Kidney (tissue), 14 donors: ENCODE measurements around the gene MTOR. TPM values are rescaled to one million over a fixed set of nuclear protein-coding genes. Genes with fewer than 3 reads are reported as not detected.
"Not testable (repeated sequence)": the region's sequence is repeated elsewhere in the genome, so short reads cannot be mapped to it uniquely, and the experiment has no call there.

ENCODE experiments used
- DNase-seq, 5 donors: peaks; one replicate each; pipeline ENCODE4 v3.0.0-alpha.2; 2013 to 2020
- FAIRE-seq: peaks from 2 replicates; lab custom pipeline; 2012; peaks lifted over from hg19 to GRCh38; lab: Jason Lieb, UNC
- H3K27ac ChIP-seq, 2 donors: one replicate each; pipeline ENCODE4 v1.7.0; 2013; ENCODE audit warnings: low read depth in 2 of 2, low read length in 2 of 2, inconsistent platforms in 1 of 2
- H3K27me3 ChIP-seq: one replicate; pipeline ENCODE4 v1.7.1; 2013; ENCODE audit warnings: low read length, inconsistent platforms; ENCODE audit not compliant: control insufficient read depth, insufficient read depth
- H3K36me3 ChIP-seq, 3 donors: one replicate each; pipeline versions ENCODE4 v1.7.0 to v1.7.1; 2013; ENCODE audit warnings: low read length in 3 of 3, control low read depth in 1 of 3, inconsistent platforms in 1 of 3; ENCODE audit not compliant: insufficient read depth in 3 of 3, control insufficient read depth in 2 of 3
- H3K4me1 ChIP-seq, 3 donors: one replicate each; pipeline versions ENCODE4 v1.7.0 to v1.7.1; 2013; ENCODE audit warnings: low read length in 3 of 3, inconsistent platforms in 1 of 3, low read depth in 1 of 3; ENCODE audit not compliant: control insufficient read depth in 2 of 3, insufficient read depth in 2 of 3
- H3K4me3 ChIP-seq, 3 donors: one replicate each; pipeline versions ENCODE4 v1.7.0 to v1.8.1; 2013; ENCODE audit warnings: low read length in 3 of 3, control low read depth in 1 of 3, inconsistent platforms in 1 of 3
- H3K9ac ChIP-seq, 3 donors: one replicate each; pipeline versions ENCODE4 v1.7.0 to v1.7.1; 2013; ENCODE audit warnings: low read length in 3 of 3, control low read depth in 1 of 3, inconsistent platforms in 1 of 3
- H3K9me3 ChIP-seq, 3 donors: one replicate each; pipeline versions ENCODE4 v1.7.0 to v1.7.1; 2013; ENCODE audit warnings: low read length in 3 of 3, control low read depth in 1 of 3, inconsistent platforms in 1 of 3; ENCODE audit not compliant: control insufficient read depth in 2 of 3, insufficient read depth in 1 of 3
- CTCF ChIP-seq: IDR thresholded peaks from 3 replicates; pipeline ENCODE4 v1.5.1; 2012; ENCODE audit warnings: mild to moderate bottlenecking, moderate library complexity, borderline replicate concordance; ENCODE audit not compliant: insufficient read depth; ENCODE audit errors: extremely low read depth
- intact Hi-C: fragments of 100-400 bp; cut with DNase I; formaldehyde crosslinking; loops from one replicate; pipeline ENCODE4 v1.11.1; 2022
- polyA plus RNA-seq: library from polyadenylated mRNA; stranded (reverse); fragments of 350-450 nt; fragmentation: Illumina TruSeq; extraction: RNeasy Lipid Tissue Mini Kit (QIAGEN cat#74804); gene quantifications from one replicate; pipeline ENCODE4 v1.2.3, GENCODE V29; 2014; ENCODE audit warnings: low read depth, low replicate concordance; ENCODE audit not compliant: insufficient read depth
- total RNA-seq: library from RNA; stranded (reverse); fragmentation: NEBNext Ultra II Directional; extraction: Animal tissue kit (Norgen Biotek cat#: 25700); gene quantifications from one replicate; pipeline ENCODE4 v1.2.1, GENCODE V29; 2021
- donor health status: control.
- donor health status: control.
- donor health status: control.
- donor health status: control.
- donor health status: control.
- donor health status: DM: yes; HTN: yes; CAD: no.
- donor health status: Normal renal cell carcinoma (clear cell type).

MTOR gene
- total and polyA plus RNA-seq, 2 donors from 2014 or later, result 16.0 to 36.8 TPM

- Histone ChIP-seq H3K9ac (peak within 1 kb of the TSS; percentile 4 to 68 (median 62)), H3K9me3 (no peaks in the 10 kb centered on the region), H3K27ac (peak within 1 kb of the TSS; percentile 86 to 94), H3K4me1 (peaks cover 0 to 5% (median 3%) of the 10 kb centered on the region in 3 donors), H3K27me3 (no peaks in the 10 kb centered on the region), H3K4me3 (peak within 1 kb of the TSS; percentile 82 to 88 (median 84)), H3K36me3 (no peaks in the 10 kb centered on the region)
- DNase-seq (peak; percentile 92 to 96 (median 95)), FAIRE-seq (no peak)
- intact Hi-C loops, result no loop called here
- peak; percentile 12 for TF ChIP-seq CTCF
Observed at GRCh38 chr1:11272832-11273594, 10.7 kb upstream of the MTOR start, which contains the start of gene UBIAD1. UBIAD1 (plus strand) TSS chr1:11273198; CDS start chr1:11273532, 334 bp downstream.

- intact Hi-C loops, result no loop called here
- Histone ChIP-seq H3K27ac (peak overlapping the region in 1 of 2 donors; percentile 39), H3K36me3 (no peaks in the 10 kb centered on the region), H3K4me1 (peaks cover 0 to 5% (median 3%) of the 10 kb centered on the region in 3 donors), H3K27me3 (no peaks in the 10 kb centered on the region), H3K9ac (no peak overlapping the region), H3K9me3 (no peaks in the 10 kb centered on the region), H3K4me3 (peak overlapping the region; percentile 40 to 65 (median 63))
- FAIRE-seq (no peak), DNase-seq (no peak)
- no peak for TF ChIP-seq CTCF
Observed at GRCh38 chr1:11272544-11272831, 10.1 kb upstream of the MTOR start.

GRCh38 chr1:11267350-11268337 is 5.3 kb upstream of the MTOR start:
- not testable (repeated sequence) for H3K36me3 ChIP-seq

More at GRCh38 chr1:11267350-11268337, 5.3 kb upstream of the MTOR start:
- H3K4me3 ChIP-seq, intact Hi-C loops, H3K27me3 ChIP-seq, H3K9ac ChIP-seq, H3K27ac ChIP-seq, H3K9me3 ChIP-seq, FAIRE-seq, H3K4me1 ChIP-seq: not testable (repeated sequence)
- peak in 1 of 5 donors; percentile 16 for DNase-seq
